Mononuclear cell (primary cell): ENCODE measurements around the gene AASS. TPM values are rescaled to one million over a fixed set of nuclear protein-coding genes. Genes with fewer than 3 reads are reported as not detected.
A peak's percentile ranks its signal among the peaks of the same experiment; 100 is the strongest.
"Not testable (repeated sequence)": the region's sequence is repeated elsewhere in the genome, so short reads cannot be mapped to it uniquely, and the experiment has no call there.

ENCODE experiments used
- H3K27me3 ChIP-seq: 2 replicates; pipeline ENCODE4 v1.6.0; 2011; ENCODE audit warnings: low read length, control low read depth; ENCODE audit not compliant: insufficient read depth
- H3K4me1 ChIP-seq: 2 replicates; pipeline ENCODE4 v1.5.1; 2011; ENCODE audit warnings: mild to moderate bottlenecking, low read length, control low read depth; ENCODE audit not compliant: insufficient read depth
- H3K4me3 ChIP-seq: 2 replicates; pipeline ENCODE4 v1.5.1; 2011; ENCODE audit warnings: mild to moderate bottlenecking, low read length, moderate library complexity
- H3K9me3 ChIP-seq: 2 replicates; pipeline ENCODE4 v1.5.1; 2011; ENCODE audit warnings: low read depth, mild to moderate bottlenecking, control low read depth, low read length
- total RNA-seq: library from RNA; depleted of rRNA; stranded (reverse); fragments of >200 nt; gene quantifications from one replicate; pipeline ENCODE4 v1.2.3, GENCODE V29; 2012

The AASS gene
- 2.6 TPM for total RNA-seq

DNA sequence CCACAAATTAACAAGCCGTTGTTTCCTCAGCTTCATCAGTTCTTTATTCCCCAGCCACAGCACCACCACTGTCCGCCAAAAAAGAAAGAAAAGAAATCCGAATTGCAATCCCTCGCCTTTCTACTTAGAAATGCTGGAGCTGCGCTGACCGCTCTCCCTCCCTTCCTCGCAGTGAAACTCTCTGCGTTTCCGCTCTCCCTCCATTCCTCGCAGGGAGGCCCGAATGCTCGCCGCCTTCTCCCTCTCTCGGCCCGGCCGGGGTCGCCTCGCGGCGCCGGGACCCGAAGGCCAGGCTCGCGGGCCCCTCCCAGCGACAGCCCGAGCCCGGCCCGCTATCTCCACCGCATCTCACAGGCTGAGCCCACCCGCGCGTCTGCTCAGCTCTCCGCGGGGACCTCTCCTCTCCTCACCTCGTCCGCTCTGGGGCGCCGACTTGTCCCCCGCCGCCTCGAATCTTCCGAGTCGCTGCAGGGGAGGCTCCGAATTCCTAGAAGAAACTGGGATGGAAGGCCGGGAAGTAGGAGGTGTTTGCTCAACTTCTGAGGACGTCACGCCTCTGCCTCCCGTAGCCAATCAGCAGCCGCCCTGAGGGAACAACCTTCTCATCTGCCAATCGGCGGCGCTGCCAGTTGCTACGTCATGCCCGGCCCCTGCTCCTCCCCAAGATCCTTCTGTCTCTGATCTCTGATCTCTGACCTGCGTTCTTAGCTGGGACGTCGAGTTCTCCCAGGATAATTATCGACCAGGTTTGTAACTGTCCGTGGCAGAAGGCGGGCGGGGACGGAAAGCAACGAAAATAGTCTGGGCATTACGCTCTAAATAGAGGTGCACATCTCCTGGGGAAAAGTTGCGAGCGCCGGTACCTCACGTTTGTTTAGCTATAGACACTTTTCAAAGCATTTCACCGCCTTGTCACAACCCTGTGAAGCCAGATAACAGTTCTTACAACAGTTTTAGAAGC, at the start of gene AASS:
Gene AASS (minus strand): TSS at position 499 of the 961 bp plus-strand sequence. CDS start 10,523 bp downstream, outside the sequence.
- Histone ChIP-seq H3K4me1 (peaks cover 14% of the 10 kb centered on the region), H3K27me3 (peaks cover 19% of the 10 kb centered on the region), H3K9me3 (no peaks in the 10 kb centered on the region), H3K4me3 (peak within 1 kb of the TSS; percentile 65)

DNA sequence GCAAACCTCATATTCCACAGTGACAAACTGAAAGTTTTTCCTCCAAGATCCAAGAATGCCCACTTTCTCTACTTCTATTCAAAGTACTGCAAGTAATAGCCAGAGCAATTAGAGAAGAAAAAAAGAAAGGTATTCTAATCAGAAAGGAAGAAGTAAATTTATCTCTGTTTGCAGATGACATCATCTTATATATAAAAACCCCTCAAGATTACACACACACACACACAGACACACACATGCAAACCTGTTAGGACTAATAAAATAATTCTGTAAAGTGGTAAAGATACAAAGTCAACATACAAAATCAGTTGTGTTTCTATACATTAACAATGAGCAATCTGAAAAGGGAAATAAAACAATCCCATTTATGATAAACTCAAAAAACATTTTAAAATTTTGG, 44.7 kb upstream of the AASS start:
- H3K9me3 ChIP-seq = no peaks in the 10 kb centered on the region
- no peak overlapping the region for H3K4me3 ChIP-seq
- no peaks in the 10 kb centered on the region for H3K4me1 ChIP-seq
- H3K27me3 ChIP-seq = no peaks in the 10 kb centered on the region

DNA sequence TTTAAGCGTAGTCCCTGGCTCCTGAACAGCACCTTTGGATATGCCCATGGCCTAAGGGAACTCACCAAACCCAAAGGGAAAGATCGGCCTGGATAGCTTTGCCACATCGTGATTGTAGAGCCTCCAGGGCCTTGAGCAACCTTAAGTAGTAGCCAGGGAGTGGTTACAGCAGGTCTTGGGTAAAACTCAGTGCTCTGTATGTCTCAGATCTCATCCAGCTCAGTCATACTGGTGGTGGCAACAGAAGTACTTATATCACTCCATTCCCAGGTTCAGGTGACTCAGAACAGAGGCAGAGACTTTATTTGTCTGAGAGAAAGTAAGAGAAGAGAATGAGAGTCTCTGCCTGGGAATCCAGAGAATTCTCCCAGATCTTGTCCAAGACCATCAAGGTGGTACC, 39.1 kb upstream of the AASS start:
- Histone ChIP-seq H3K27me3 (no peaks in the 10 kb centered on the region), H3K9me3 (no peaks in the 10 kb centered on the region), H3K4me3 (no peak overlapping the region), H3K4me1 (no peaks in the 10 kb centered on the region)

DNA sequence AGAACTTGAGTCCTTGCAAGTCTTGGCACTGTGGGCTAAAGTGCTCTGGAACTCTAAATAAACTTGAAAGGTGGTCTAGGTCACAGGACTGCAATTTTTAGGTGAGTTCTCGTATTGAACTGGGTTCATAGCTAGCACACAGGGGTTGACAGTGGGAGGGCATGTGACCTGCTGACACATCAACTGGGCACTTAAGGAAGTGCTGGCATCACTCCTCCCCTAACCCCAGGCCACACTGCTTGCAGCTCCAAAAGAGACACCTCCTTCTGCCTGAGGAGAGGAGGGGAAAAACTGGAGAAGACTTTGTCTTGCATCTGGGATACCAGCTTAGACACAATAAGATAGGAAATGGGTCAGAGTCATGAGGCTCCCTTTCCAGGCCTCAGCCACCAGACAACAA, 38.0 kb upstream of the AASS start:
- Histone ChIP-seq H3K4me1 (no peaks in the 10 kb centered on the region), H3K27me3 (no peaks in the 10 kb centered on the region), H3K4me3 (no peak overlapping the region), H3K9me3 (no peaks in the 10 kb centered on the region)

DNA sequence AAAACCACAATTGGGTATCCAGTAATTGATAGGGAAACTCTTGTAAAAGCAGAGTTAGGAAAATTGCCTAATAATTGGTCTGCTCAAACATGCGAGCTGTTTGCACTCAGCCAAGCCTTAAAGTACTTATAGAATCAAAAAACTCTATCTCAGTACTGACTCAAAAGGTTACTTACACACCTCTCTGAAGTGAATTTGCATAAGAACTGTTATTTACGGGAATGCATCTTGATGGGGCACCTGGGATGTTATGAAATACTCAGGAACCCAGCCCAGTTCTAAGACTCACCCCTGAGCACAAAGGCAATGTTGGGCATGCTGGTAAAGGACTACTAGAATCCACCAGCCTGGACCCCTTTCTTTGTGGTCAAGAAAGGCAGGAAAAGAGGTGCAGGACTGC, 28.1 kb upstream of the AASS start:
- H3K4me1 ChIP-seq, H3K4me3 ChIP-seq, H3K27me3 ChIP-seq, H3K9me3 ChIP-seq: not testable (repeated sequence)

DNA sequence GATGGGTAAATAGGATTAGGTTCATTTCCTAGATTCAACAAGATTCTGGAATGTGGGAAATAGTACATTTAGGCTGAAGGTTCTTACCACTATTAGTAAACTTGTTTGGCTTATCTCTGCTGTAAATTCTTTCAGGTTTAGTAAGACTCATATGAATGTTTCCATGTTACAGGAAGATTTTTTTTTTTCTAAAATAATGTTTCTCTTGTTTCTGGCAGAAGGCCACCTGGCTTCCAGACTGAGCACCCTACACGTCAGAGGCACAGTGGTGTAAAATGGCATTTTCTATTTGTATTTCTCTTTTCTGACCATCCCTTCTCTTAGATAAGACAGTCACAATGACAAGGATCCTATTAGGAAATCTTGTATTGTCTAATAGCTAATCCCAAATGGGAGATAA, 22.7 kb upstream of the AASS start:
- Histone ChIP-seq H3K27me3 (no peaks in the 10 kb centered on the region), H3K9me3 (no peaks in the 10 kb centered on the region), H3K4me3 (no peak overlapping the region), H3K4me1 (no peaks in the 10 kb centered on the region)

DNA sequence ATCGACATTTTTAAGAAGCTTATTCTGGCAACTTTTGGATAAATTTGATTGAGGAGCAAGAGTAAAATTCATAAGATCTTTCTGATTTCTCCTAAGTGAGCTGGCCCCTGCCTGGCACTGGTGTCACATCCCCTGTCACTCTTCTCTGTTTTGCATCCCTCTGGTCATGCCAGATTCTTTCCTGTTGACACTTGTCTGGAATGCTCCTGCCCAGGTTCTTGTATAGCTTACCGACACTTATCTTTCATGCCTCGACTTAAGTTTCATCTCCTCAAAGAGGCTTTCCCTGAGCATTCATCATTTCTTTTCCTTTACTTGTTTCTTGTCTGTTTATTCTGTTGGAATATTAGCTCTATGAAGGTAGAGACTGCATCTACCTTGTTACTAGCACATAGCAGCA, 22.2 kb upstream of the AASS start:
- Histone ChIP-seq H3K27me3 (no peaks in the 10 kb centered on the region), H3K4me1 (no peaks in the 10 kb centered on the region), H3K9me3 (no peaks in the 10 kb centered on the region), H3K4me3 (no peak overlapping the region)

DNA sequence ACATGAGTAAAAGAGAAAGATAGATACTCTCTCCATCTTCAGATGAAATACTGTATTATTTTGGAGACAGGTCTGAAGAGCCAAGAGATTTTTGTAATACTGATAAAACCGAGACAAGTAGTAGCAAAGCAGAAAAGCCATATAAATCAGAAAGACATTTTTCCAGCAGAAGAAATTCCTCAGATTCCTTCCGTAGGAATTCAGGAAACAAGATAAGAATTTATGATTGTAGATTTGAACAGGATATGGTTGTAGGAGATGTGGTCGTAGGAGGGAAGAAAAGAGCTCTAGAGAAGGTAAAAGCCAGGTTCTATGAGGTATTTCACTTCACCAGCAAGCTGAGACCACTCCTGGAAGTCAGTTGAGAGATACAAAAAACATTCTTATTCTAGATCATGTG, 17.6 kb upstream of the AASS start:
- no peaks in the 10 kb centered on the region for H3K4me1 ChIP-seq
- H3K4me3 ChIP-seq = no peak overlapping the region
- no peaks in the 10 kb centered on the region for H3K9me3 ChIP-seq
- H3K27me3 ChIP-seq = no peaks in the 10 kb centered on the region

DNA sequence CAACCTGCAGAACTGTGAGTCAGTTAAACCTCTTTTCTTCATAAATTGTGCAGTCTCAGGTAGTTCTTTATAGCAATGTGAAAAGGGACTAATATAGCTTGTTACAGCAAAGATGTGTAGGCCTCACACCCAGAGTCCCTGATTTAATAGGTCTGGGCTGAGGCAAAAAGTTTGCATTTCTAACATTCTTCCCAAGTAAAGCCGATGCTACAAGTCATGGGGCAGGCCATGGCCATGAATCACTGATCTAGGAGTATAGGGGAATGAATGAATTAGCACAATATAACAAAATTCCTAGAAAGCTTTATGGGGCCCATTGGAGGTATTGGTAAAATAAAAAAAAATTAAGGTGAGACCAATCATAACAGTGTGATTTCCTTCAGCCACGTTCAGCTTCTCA, 11.5 kb upstream of the AASS start:
- Histone ChIP-seq H3K4me3 (no peak overlapping the region), H3K4me1 (no peaks in the 10 kb centered on the region), H3K9me3 (no peaks in the 10 kb centered on the region), H3K27me3 (peaks cover under 1% of the 10 kb centered on the region)

DNA sequence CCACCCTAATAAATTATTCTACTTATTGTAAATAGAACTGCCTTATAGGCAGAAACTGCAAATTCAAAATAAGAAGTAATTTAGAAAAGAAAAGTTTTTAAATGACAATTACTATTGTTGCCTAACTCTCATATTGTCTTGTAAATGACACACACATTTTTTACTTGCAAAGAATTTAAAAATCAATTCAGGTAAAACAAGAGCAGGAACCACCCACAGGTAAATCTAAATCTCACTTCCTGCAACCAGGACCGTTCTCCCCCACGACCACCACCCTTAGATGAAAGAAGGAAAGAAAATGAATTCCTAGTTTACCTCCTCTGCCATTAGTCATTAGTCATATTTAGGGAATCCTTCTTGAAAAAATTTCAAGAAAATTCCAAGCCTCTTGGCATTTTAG, 4.8 kb upstream of the AASS start:
- Histone ChIP-seq H3K4me3 (no peak overlapping the region), H3K9me3 (no peaks in the 10 kb centered on the region), H3K27me3 (peaks cover 15% of the 10 kb centered on the region), H3K4me1 (peaks cover 7% of the 10 kb centered on the region)

DNA sequence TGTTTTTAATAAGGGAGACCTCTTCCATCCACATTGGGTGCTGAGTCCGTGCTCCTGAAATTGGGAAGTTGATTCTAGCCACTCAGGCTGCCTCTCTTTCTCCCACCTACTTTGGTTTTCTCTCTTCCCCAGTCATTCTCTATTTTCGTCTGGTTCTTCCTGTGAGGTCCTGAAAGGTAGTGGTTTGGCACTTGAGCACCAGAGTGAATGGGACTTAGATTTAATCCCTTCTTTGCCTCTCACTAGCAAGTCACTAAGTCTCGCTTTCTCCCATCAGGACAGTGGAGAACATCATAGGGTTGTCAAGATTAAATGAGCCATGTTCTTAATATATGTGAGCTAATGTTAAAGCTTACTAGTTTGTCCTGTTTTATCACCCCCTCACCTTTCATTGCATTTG, 4.0 kb upstream of the AASS start:
- Histone ChIP-seq H3K4me1 (peaks cover 11% of the 10 kb centered on the region), H3K4me3 (no peak overlapping the region), H3K9me3 (no peaks in the 10 kb centered on the region), H3K27me3 (peaks cover 20% of the 10 kb centered on the region)

DNA sequence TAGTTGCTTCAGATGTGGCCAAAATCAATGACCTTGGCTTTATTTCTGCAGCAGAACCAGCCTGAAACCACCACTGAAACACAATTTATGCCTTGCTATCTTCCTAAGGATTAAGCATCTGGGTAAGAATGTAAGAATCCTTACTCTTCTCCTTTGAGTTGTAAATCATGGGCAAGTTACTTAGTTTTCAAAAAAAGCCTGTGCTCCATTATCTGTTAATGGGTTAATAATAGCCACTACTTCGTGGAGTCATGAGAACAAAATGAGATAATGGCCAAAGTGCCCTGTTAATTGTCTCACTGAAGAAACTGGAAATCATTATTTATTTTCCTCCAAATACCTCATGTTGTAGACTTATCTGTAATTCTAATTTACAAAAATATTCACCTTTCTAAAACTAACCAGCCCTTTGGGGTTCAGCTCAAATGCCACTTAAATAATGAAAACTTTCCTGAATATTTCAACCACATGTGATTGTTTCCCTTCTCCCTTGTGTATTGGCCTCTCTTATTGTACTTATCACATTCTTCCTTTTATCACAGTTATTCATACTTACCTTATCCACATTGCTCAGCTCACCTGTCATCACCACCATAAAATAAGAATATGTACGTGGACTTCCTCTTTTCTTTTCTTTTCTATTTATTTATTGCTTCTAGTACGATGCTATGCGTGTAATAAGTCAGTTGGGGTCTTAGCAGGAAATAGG, 2.0 kb upstream of the AASS start:
- no peak overlapping the region for H3K4me3 ChIP-seq
- H3K27me3 ChIP-seq = peaks cover 24% of the 10 kb centered on the region

DNA sequence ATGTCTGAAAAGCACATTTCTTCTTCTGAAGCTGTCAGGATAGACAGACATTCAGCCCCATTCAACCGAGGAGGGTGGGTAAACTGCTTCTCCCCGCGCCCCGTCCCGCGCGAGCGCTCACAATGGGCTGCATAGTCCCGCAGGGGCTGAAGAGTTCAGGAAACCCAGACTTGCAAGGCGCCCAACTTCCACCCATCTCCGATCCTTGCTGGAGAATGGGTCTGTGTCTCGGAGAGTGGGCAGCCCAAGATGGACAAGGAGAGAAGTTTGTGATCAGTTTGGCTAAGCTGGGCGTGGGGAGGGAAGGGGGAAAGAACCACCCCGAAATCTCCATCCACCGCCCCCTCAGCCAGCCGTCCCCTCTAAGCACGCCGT, 686 bp downstream of the AASS start:
- Histone ChIP-seq H3K9me3 (no peaks in the 10 kb centered on the region), H3K27me3 (peaks cover 19% of the 10 kb centered on the region), H3K4me1 (peaks cover 14% of the 10 kb centered on the region), H3K4me3 (peak overlapping the region; percentile 65)

More for the DNA sequence above, 2.0 kb upstream of the AASS start:
- H3K4me1 ChIP-seq = peaks cover 14% of the 10 kb centered on the region
- H3K9me3 ChIP-seq = no peaks in the 10 kb centered on the region

DNA sequence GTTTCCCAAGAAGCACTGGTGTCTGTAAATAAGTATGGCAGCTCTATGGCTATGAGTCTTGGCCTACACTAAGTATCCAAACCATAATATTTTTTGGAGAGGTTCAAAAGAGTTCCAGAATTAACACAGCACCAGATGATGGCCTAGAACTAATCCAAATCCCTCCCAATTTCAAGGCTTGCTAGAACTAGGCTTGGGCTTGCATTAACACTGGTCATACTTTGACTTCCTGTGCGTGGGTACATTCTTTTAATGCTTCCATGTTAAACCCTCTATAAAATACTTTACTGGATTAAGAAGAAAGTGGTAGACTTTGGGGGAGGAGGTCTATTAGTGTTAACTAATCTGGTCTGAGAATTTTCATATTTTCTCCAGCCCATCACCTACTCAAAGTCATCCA, 3.1 kb downstream of the AASS start:
- peaks cover 27% of the 10 kb centered on the region for H3K4me1 ChIP-seq
- H3K4me3 ChIP-seq = no peak overlapping the region
- H3K27me3 ChIP-seq = peaks cover 12% of the 10 kb centered on the region
- H3K9me3 ChIP-seq = no peaks in the 10 kb centered on the region

DNA sequence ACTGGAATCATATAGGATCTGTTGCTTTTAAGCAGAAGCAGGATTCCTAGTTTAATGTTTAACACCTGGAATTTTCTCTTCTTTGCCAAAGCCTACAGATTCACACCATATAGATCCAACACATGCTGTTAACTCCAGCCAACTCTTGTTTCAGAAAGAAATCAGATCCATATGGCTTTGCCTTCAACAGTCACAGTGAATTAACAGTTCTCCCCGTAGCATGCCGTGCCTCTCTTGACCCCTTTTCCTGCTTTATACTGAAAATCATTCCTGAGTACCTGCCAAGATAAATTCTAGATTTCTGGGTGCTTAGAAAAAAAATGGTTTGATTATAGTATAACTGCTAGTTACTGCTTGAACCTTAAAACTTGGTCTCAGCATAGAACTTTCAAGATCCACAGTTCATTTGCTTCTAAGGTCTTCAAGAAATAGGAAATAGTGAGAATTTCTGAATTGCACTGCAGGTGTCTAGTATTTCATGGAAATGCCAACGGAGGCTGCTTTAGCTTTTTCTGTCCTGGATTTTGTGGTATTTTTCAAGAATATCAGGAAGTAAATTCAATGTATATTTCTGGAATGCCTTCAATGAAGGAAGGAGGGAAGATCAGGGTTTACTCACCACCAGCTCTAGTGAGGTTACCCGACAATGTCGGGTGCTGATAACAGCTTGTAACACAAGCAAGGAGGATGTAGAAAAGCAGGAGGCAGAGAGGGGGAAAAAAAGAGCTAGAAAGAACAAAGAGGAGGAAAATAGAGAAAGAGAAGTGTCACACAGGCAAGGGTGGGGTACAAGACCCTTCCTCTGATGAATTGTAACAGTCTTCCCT, 6.6 kb downstream of the AASS start:
- peaks cover 13% of the 10 kb centered on the region for H3K4me1 ChIP-seq
- H3K9me3 ChIP-seq = no peaks in the 10 kb centered on the region
- no peak overlapping the region for H3K4me3 ChIP-seq
- no peaks in the 10 kb centered on the region for H3K27me3 ChIP-seq
